K562 (cell line): ENCODE measurements around the gene ZC3H12A. TPM values are rescaled to one million over a fixed set of nuclear protein-coding genes. Genes with fewer than 3 reads are reported as not detected.

Experiments
- ARHGAP35 ChIP-seq: fragments of 450-650 bp; IDR thresholded peaks from 2 replicates; pipeline ENCODE4 v1.6.1; 2018; ENCODE audit not compliant: partially characterized antibody
- BHLHE40 ChIP-seq: IDR thresholded peaks from 2 replicates; pipeline ENCODE4 v1.6.1; 2011; ENCODE audit warnings: low read length, improper control_type of control experiment
- CBFA2T3 ChIP-seq: fragments of 450-650 bp; IDR thresholded peaks from 2 replicates; pipeline ENCODE4 v1.6.1; 2017
- CSDE1 ChIP-seq, 2 experiments: fragments of 450-650 bp; IDR thresholded peaks; 2 replicates each; pipeline ENCODE4 v1.6.1; 2016; ENCODE audit warnings: mild to moderate bottlenecking in 1 of 2
- DPF2 ChIP-seq: fragments of 450-650 bp; IDR thresholded peaks from 2 replicates; pipeline ENCODE4 v1.6.1; 2016
- GTF2E2 ChIP-seq: fragments of 200-800 bp; sonication (Bioruptor generic); IDR thresholded peaks from 2 replicates; pipeline ENCODE4 v1.6.1; 2016; ENCODE audit warnings: missing genetic modification characterization, missing compliant biosample characterization
- HNRNPH1 ChIP-seq: fragments of 200-400 bp; formaldehyde crosslinking; optimal IDR thresholded peaks from 2 replicates; pipeline ENCODE3; 2017; ENCODE audit warnings: low read depth, mild to moderate bottlenecking, low read length, moderate library complexity
- KDM5B ChIP-seq: fragments of 200-600 bp; sonication (generic); IDR thresholded peaks from 2 replicates; pipeline ENCODE4 v1.6.1; 2012; ENCODE audit warnings: low read depth, mild to moderate bottlenecking, moderate library complexity, low read length, control low read depth, inconsistent platforms; ENCODE audit not compliant: insufficient replicate concordance
- MTA2 ChIP-seq: fragments of 450-650 bp; IDR thresholded peaks from 2 replicates; pipeline ENCODE4 v1.6.1; 2016; ENCODE audit warnings: low read depth
- SMARCB1 ChIP-seq: IDR thresholded peaks from 2 replicates; pipeline ENCODE4 v1.6.1; 2011; ENCODE audit warnings: improper control_type of control experiment, low read depth; ENCODE audit not compliant: insufficient read length
- SRSF3 ChIP-seq: fragments of 200-400 bp; formaldehyde crosslinking; IDR thresholded peaks from 2 replicates; pipeline ENCODE4 v1.6.1; 2016; ENCODE audit warnings: mild to moderate bottlenecking, low read length, moderate library complexity; ENCODE audit not compliant: insufficient read depth
- ZC3H4 ChIP-seq: sonication (generic); formaldehyde crosslinking; IDR thresholded peaks from 2 replicates; pipeline ENCODE4 v1.9.0; 2021; ENCODE audit warnings: missing genetic modification reagents, borderline replicate concordance
- ZNF121 ChIP-seq: sonication (generic); formaldehyde crosslinking; conservative IDR thresholded peaks from 2 replicates; pipeline ENCODE4 v1.8.0; 2022; ENCODE audit warnings: missing genetic modification reagents
- ZNF263 ChIP-seq: sonication (generic); formaldehyde crosslinking; IDR thresholded peaks from 2 replicates; pipeline ENCODE4 v1.8.0; 2022; ENCODE audit warnings: mild to moderate bottlenecking, missing genetic modification reagents, borderline replicate concordance
- ZNF316 ChIP-seq: fragments of 450-650 bp; IDR thresholded peaks from 2 replicates; pipeline ENCODE4 v1.6.1; 2016
- ZSCAN32 ChIP-seq: fragments of 450-650 bp; formaldehyde crosslinking; IDR thresholded peaks from 2 replicates; pipeline ENCODE4 v1.4.0; 2020; ENCODE audit warnings: mild to moderate bottlenecking, moderate library complexity
- polyA plus RNA-seq, 8 experiments: library from polyadenylated mRNA; depleted of rRNA in 4 of 8; stranded (reverse) in 5 of 8; unstranded in 3 of 8; fragments of >200 nt; fragmentation: Nextera tagmentation in 2 of 8; fragmentation: Illumina TruSeq in 1 of 8; extraction: Ambion mirVana in 2 of 8; extraction: Trizol in 1 of 8; gene quantifications; 2 replicates each; pipeline versions ENCODE4 v1.2.1 to v1.2.3, GENCODE V29; 2011 to 2014; ENCODE audit warnings: inconsistent platforms in 1 of 8, missing spikeins in 1 of 8
- total RNA-seq, 7 experiments: library from RNA; depleted of rRNA in 6 of 7; stranded (reverse); fragments of >200 nt in 6 of 7; fragmentation: Illumina TruSeq in 2 of 7; extraction: Trizol in 2 of 7; gene quantifications; 2 replicates each; pipeline versions ENCODE4 v1.2.1 to v1.2.3, GENCODE V29; 2011 to 2021; ENCODE audit warnings: low replicate concordance in 1 of 7
- TF ChIP-seq, protein P1 (sequence below): fragments of 450-650 bp; IDR thresholded peaks from 2 replicates; pipeline ENCODE4 v1.6.1; 2016; ENCODE audit warnings: borderline replicate concordance
- TF ChIP-seq, protein P2 (sequence below): sonication (generic); formaldehyde crosslinking; IDR thresholded peaks from 2 replicates; pipeline ENCODE4 v1.5.0; 2020; ENCODE audit warnings: missing genetic modification reagents
- TF ChIP-seq, protein P3 (sequence below): IDR thresholded peaks from 3 replicates; pipeline ENCODE4 v1.6.1; 2011; ENCODE audit warnings: borderline replicate concordance, mild to moderate bottlenecking, moderate library complexity; ENCODE audit not compliant: insufficient read length; ENCODE audit errors: extremely low read depth
- TF ChIP-seq, protein P4 (sequence below): fragments of 250-450 bp; sonication (Bioruptor Pico); IDR thresholded peaks from 2 replicates; pipeline ENCODE4 v1.4.0; 2020
- TF ChIP-seq, protein P5 (sequence below): fragments of 450-650 bp; formaldehyde crosslinking; IDR thresholded peaks from 2 replicates; pipeline ENCODE4 v1.4.0; 2022; ENCODE audit warnings: missing genetic modification characterization

ZC3H12A gene
- total and polyA plus RNA-seq, 9 of the 15 experiments (the other 6 are each of a cell fraction or from before 2014, with no cell fraction given): 0.14 to 9.4 (median 6.7) TPM

DNA sequence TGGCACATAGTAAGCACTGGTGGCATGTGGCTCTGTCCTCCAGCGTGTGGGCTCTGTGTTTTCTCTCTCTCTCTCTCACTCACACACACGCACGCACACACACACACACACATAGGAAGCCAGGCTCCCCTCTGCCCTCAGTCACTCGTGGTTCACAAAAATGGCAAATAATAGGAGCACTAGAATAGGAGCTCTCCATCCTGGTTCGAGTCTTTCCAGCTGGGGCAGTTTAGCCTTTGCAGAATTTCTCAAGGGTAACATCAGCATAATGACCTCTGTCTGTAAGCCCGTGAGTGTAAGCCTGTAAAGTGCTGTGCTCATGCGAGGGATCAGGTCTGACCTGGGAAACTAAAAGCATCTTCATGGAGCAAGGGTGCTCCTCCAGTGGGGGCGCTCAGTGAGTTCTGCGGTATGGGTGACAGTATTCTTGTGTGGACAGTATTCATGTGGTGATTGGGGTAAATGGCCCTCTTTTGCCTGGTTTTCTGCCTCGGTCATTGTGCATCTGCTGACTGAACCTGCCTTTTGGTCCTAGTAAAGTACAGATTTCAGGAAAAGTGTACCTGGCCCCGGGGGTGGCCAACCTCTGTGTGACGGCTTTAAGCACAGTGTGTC is 842 bp upstream of the ZC3H12A start (continued):
- TF ChIP-seq, protein P1, sequence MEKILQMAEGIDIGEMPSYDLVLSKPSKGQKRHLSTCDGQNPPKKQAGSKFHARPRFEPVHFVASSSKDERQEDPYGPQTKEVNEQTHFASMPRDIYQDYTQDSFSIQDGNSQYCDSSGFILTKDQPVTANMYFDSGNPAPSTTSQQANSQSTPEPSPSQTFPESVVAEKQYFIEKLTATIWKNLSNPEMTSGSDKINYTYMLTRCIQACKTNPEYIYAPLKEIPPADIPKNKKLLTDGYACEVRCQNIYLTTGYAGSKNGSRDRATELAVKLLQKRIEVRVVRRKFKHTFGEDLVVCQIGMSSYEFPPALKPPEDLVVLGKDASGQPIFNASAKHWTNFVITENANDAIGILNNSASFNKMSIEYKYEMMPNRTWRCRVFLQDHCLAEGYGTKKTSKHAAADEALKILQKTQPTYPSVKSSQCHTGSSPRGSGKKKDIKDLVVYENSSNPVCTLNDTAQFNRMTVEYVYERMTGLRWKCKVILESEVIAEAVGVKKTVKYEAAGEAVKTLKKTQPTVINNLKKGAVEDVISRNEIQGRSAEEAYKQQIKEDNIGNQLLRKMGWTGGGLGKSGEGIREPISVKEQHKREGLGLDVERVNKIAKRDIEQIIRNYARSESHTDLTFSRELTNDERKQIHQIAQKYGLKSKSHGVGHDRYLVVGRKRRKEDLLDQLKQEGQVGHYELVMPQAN: 0 out of 2 replicates have a peak, but pooled peaks have one; percentile 38
- TF ChIP-seq SMARCB1 (no peak), BHLHE40 (peak; percentile 17; the same call in 1 of the 2 replicates), GTF2E2 (tag) (no peak), ZNF263 (CRISPR knock-in tag) (peak; percentile 75), ZNF316 (0 out of 2 replicates have a peak, but pooled peaks have one; percentile 6), ZSCAN32 (CRISPR knock-in tag) (no peak), KDM5B (no peak), HNRNPH1 (no peak), CBFA2T3 (no peak), CSDE1 (IDR thresholded peaks at IDR 0.05) (no peak), MTA2 (no peak), ARHGAP35 (no peak), ZC3H4 (CRISPR knock-in tag) (0 out of 2 replicates have a peak, but pooled peaks have one; percentile 30), SRSF3 (no peak), ZNF121 (CRISPR knock-in tag) (no peak), DPF2 (0 out of 2 replicates have a peak, but pooled peaks have one; percentile 19)
- TF ChIP-seq, protein P2, sequence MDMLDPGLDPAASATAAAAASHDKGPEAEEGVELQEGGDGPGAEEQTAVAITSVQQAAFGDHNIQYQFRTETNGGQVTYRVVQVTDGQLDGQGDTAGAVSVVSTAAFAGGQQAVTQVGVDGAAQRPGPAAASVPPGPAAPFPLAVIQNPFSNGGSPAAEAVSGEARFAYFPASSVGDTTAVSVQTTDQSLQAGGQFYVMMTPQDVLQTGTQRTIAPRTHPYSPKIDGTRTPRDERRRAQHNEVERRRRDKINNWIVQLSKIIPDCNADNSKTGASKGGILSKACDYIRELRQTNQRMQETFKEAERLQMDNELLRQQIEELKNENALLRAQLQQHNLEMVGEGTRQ: no peak
- TF ChIP-seq, protein P3, sequence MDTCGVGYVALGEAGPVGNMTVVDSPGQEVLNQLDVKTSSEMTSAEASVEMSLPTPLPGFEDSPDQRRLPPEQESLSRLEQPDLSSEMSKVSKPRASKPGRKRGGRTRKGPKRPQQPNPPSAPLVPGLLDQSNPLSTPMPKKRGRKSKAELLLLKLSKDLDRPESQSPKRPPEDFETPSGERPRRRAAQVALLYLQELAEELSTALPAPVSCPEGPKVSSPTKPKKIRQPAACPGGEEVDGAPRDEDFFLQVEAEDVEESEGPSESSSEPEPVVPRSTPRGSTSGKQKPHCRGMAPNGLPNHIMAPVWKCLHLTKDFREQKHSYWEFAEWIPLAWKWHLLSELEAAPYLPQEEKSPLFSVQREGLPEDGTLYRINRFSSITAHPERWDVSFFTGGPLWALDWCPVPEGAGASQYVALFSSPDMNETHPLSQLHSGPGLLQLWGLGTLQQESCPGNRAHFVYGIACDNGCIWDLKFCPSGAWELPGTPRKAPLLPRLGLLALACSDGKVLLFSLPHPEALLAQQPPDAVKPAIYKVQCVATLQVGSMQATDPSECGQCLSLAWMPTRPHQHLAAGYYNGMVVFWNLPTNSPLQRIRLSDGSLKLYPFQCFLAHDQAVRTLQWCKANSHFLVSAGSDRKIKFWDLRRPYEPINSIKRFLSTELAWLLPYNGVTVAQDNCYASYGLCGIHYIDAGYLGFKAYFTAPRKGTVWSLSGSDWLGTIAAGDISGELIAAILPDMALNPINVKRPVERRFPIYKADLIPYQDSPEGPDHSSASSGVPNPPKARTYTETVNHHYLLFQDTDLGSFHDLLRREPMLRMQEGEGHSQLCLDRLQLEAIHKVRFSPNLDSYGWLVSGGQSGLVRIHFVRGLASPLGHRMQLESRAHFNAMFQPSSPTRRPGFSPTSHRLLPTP: no peak
- TF ChIP-seq, protein P4, sequence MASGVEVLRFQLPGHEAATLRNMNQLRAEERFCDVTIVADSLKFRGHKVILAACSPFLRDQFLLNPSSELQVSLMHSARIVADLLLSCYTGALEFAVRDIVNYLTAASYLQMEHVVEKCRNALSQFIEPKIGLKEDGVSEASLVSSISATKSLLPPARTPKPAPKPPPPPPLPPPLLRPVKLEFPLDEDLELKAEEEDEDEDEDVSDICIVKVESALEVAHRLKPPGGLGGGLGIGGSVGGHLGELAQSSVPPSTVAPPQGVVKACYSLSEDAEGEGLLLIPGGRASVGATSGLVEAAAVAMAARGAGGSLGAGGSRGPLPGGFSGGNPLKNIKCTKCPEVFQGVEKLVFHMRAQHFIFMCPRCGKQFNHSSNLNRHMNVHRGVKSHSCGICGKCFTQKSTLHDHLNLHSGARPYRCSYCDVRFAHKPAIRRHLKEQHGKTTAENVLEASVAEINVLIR: no peak
- TF ChIP-seq, protein P5, sequence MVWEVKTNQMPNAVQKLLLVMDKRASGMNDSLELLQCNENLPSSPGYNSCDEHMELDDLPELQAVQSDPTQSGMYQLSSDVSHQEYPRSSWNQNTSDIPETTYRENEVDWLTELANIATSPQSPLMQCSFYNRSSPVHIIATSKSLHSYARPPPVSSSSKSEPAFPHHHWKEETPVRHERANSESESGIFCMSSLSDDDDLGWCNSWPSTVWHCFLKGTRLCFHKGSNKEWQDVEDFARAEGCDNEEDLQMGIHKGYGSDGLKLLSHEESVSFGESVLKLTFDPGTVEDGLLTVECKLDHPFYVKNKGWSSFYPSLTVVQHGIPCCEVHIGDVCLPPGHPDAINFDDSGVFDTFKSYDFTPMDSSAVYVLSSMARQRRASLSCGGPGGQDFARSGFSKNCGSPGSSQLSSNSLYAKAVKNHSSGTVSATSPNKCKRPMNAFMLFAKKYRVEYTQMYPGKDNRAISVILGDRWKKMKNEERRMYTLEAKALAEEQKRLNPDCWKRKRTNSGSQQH: no peak
